NCI-H1436 treated with DMSO at 0.1 percent for 48 hours (cell line): ENCODE measurements around the gene LRTM2.

Experiments
- DNase-seq: peaks from one replicate; lab custom pipeline; 2025; lab: John Stamatoyannopoulos, UW

The LRTM2 gene

GRCh38 chr12:1865284-1865866 lies 45.0 kb downstream of the LRTM2 start:
- DNase-seq: no peak

DNA sequence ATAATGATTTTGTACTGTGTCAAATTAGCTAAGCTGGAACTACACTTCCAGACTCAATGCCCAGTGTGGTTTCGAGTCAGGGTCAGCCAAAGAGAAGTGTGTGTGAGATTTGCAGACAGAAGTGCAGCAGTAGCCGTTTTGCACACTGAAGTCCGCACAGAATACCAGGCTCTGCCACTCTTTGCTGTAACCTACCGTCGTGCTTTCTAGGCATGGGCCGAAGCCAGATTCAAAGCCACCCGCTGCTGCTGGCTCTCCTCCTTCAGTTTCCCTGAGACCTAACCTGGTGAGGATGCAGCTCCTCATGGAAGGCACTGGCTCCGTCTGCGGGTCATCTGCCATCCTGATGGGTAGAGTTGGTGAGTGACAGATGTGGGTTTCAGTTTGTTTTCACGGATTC lies 48.8 kb downstream of the LRTM2 start:
- no peak for DNase-seq

DNA sequence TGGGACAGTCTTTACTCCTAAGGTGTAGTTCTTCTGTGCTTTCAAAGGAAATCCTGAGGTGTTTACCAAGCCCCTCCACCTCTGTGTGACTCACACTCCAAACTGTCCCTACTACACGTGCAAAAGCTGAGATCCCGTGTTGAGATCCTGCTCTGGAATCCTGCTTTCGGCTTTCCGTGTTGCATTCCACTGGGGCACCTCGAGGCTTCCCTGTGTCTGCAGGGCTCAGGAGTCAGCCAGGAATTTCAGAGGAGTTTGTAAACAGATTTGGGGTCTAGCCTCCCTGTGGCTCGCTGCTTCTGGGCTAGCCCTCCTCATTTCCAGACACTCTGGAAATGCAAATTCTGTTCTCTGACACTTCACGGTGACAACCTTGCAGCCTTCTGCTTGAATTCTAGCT lies 49.7 kb downstream of the LRTM2 start:
- DNase-seq: no peak

- no peak for DNase-seq
Measured at GRCh38 chr12:1870998-1871917, 50.9 kb downstream of the LRTM2 start.

GRCh38 chr12:1872001-1872400 lies 51.6 kb downstream of the LRTM2 start:
- no peak for DNase-seq

- no peak for DNase-seq
Measured at GRCh38 chr12:1872448-1872847, 52.1 kb downstream of the LRTM2 start.

- DNase-seq: no peak
Measured at GRCh38 chr12:1873531-1874510, 53.5 kb downstream of the LRTM2 start.

GRCh38 chr12:1875608-1876007 lies 55.2 kb downstream of the LRTM2 start:
- no peak for DNase-seq

GRCh38 chr12:1876086-1876485 lies 55.7 kb downstream of the LRTM2 start:
- no peak for DNase-seq

GRCh38 chr12:1877169-1877878 lies 57.0 kb downstream of the LRTM2 start:
- DNase-seq: no peak

- no peak for DNase-seq
Measured at GRCh38 chr12:1878214-1878613, 57.8 kb downstream of the LRTM2 start.

GRCh38 chr12:1878695-1879094 lies 58.3 kb downstream of the LRTM2 start:
- no peak for DNase-seq

- DNase-seq: no peak
Measured at GRCh38 chr12:1879633-1880032, 59.3 kb downstream of the LRTM2 start.

GRCh38 chr12:1880153-1880845 lies 59.9 kb downstream of the LRTM2 start:
- DNase-seq: no peak

- no peak for DNase-seq
Measured at GRCh38 chr12:1880876-1881275, 60.5 kb downstream of the LRTM2 start.

DNA sequence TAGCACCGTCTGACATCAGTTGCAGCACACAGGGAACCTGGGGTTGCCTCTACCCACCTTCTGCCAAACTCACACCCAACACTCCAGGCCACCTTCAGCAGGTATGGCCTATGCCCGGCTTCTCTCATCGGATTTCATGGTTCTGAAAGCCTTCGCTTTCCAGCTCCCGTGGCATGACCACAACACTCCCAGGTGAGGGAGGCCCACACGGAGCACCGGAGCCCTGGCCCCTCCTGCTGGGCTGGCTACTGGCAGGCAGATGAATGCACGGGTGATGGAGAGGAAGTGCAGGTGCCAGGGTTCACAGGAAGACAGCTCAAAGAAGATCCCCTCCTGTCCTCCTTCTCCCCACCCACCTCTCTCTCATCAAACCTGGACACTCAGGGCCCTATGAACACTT lies 60.9 kb downstream of the LRTM2 start:
- no peak for DNase-seq

DNA sequence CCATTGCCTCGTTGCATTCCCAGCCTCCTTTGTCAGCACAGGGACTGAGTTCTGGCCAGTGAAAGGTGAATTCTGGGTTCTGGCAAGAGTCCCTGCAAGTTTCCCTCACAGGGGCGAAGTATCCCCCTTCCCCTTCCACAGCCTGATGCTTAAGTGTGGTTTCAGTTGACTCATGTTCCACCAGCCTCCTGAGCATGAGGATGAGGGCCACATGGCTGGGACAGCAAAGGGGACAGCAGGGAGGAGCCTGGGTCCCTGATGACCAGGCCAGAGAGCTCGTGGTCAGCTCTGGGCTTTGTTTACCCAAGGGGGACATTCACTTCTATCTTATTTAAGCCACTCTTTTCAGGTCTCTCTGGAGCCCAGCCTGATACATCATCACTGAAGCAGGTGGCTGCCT lies 61.6 kb downstream of the LRTM2 start:
- DNase-seq: no peak

- no peak for DNase-seq
Measured at GRCh38 chr12:1882405-1882804, 62.0 kb downstream of the LRTM2 start.

- no peak for DNase-seq
Measured at GRCh38 chr12:1882850-1883470, 62.6 kb downstream of the LRTM2 start.

GRCh38 chr12:1883513-1883912 lies 63.1 kb downstream of the LRTM2 start:
- no peak for DNase-seq

DNA sequence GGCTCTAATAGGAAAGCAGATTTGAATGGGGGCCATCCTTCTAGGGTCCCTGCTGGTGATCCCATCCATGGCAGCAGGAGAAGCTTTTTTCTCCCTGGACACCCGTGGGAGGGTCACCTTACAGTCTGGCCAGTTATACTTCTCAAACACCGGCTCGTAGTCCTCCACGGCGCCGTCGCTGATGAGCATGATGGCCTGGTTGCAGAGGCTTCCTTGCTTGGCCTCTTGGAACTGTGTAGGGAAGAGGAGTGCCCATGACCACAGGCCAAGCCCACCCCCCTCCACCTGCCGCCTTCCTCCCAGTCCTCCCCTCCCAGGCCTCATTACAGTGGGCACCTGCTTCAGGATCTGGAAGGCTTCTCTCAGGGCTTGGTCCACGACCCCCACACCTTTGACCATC lies 64.3 kb downstream of the LRTM2 start:
- DNase-seq: no peak
